Measurements from ENCODE around the gene FAM9A.
"Not testable (repeated sequence)": the region's sequence is repeated elsewhere in the genome, so short reads cannot be mapped to it uniquely, and the experiment has no call there.

DNA sequence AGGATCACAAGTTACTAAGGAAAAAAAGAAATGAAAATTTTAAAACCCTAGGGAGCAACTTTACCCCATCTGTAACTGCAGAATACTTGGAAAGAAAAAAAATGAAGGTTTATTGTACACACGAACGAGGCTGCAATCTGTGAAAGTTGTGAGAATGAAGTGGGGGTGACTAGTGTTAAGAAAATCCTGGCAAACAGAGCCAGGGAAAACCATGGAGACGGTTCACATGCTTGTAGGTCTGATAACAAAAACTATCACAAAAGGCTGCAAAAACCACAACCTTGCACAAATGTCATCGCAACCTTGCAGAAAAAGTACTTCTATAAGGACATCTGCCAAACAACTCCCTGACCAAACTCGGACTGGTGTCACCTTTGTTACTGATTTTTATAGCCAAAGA lies 42.5 kb downstream of the FAM9A start:
- TF ChIP-seq, protein P1, sequence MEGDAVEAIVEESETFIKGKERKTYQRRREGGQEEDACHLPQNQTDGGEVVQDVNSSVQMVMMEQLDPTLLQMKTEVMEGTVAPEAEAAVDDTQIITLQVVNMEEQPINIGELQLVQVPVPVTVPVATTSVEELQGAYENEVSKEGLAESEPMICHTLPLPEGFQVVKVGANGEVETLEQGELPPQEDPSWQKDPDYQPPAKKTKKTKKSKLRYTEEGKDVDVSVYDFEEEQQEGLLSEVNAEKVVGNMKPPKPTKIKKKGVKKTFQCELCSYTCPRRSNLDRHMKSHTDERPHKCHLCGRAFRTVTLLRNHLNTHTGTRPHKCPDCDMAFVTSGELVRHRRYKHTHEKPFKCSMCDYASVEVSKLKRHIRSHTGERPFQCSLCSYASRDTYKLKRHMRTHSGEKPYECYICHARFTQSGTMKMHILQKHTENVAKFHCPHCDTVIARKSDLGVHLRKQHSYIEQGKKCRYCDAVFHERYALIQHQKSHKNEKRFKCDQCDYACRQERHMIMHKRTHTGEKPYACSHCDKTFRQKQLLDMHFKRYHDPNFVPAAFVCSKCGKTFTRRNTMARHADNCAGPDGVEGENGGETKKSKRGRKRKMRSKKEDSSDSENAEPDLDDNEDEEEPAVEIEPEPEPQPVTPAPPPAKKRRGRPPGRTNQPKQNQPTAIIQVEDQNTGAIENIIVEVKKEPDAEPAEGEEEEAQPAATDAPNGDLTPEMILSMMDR (IDR thresholded peaks at IDR 0.05): not testable (repeated sequence)
- TF ChIP-seq POLR2A (IDR thresholded peaks at IDR 0.05): not testable (repeated sequence)
